ENCODE measurements around the gene MEIS2.

MEIS2 gene

DNA sequence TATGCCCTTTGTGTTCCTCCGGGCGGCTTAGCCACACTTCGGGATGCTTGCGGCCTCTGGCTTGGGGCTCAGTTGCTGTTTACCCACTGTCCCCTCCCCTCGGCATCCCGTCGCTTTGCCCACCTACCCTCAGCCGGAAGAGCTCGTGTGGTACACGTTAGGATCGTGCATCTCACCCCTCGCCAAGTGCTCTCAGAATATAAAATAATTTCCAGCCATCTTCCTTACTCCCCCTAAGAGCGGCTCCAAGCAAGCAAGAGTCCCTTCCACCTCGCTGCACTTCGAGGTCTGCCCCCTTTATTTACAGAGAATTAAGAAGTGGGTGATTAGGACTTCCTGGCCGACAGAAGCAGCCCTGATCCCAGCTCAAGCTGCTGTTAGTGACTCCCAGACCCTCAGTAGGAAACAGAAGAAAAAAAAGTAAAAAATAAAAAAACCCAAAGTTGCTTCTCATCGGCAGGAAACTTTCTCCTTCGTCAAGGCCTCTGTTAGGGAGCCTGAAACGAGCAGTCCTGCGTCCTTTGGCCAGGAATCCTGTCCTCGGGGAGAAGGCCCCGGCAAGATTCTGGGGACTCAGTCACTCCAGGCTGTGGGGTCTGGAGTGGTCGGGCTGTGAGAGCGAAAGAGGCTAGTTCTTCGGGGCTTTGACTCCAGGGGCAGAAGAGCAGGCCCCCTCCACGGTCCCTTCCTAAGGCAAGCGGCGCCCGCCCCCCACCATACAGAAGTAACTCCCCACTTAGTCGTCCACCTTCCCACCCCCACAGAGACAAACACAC is 3.0 kb downstream of the MEIS2 start:
- DNase-seq = no peak

DNA sequence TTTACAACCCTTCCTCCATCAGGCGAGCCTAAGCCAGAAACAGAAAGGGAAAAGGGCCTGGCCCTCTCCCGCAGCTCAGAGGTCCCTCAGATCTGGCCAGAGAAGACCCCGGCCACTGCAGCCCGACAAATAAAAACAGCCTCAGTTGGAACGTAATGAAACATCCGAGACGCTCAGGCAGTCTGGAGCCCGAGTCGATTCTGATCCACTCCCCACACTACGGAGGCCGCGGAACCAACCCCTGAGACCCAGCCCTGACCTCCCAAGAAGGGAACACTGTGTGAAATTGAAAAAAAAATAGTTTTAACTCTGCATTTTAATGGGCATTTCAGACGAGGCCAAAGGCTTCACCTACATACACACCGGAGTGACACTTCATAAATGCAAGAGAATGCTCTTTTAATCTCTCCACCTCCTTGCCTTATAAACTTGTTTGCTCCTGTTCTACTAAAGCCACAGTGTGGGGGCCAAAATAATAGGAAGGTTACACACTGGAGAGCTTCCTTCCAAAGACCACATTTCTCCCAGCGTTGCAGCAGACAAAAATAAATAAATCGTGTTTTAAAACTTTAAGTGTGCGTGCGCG is 3.7 kb downstream of the MEIS2 start:
- DNase-seq = no peak

DNA sequence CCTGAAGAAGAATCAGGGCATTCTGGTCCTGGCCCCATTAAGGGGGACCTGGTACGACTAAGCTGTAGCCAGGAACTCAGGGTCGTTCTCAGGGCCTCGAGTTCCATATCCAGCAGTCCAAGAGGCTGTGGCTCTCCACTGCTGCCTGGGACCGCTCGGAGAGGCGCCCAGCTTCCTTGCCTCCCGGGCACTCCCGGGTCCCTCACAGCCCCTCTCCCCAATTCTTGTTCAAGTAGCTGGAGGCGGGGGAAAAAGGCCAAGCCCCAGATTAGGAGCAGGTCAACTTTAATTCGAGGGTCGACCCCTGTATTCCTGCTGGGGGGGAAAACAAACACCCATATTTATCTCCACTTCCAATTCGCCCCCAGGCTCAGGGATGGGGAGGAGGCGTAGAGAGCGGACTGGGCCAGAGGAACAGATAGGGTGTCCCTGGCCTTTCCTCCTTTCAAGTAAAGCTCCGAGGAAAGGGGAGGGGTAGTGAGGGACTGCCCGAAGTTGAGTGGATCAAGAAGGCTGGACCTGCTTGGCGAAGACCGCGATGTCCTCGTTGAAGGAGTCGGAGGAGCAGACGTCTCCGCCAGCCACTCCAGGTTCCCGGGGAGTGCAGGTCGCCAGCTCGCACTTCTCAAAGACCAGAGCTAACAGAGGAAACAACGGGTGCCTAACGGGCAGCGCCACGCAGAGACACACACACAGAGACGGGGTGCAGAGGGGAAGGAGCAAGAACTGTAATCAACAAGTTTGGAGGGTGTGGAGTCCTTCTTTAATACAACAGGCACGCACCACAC is 4.4 kb downstream of the MEIS2 start:
- DNase-seq = no peak

DNA sequence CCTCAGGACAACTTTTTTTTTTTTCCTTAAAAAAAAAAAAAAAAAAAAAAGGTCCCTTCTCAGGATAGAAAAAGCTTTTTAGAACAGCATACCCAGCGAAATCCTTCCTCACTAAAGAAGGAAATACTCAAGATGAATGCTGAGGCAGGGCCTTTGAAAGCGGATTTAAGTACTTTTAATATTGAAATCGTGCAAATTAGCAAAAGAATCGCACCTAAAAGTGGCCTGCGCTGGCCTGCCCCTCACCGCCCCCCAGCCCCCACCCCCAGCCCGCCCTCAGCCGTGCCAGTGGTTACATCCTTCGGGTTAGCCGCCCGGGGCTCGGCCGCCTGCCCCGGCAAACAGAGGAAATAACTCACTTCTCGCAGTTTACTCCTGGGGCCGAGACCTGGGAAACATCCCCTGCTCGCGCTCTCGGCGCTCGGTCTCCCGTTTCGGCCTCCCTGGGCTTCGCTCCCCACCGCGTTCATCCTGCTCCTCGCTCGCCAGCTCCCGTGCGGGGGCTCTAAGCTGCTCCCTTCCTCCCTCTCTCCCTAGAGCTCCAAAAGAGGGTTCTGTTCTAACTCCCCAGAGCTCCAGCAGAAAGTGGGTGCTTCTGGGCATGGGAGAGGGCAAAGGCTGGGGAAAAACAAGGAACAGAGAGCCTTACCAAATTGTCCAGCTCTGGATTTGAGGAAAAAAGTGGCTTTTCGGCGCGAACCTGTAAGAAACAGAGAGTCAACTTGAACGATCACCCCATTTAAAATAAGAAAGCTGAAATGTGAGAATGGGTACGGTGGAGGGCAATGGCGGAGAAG is 5.2 kb downstream of the MEIS2 start:
- no peak for DNase-seq

DNA sequence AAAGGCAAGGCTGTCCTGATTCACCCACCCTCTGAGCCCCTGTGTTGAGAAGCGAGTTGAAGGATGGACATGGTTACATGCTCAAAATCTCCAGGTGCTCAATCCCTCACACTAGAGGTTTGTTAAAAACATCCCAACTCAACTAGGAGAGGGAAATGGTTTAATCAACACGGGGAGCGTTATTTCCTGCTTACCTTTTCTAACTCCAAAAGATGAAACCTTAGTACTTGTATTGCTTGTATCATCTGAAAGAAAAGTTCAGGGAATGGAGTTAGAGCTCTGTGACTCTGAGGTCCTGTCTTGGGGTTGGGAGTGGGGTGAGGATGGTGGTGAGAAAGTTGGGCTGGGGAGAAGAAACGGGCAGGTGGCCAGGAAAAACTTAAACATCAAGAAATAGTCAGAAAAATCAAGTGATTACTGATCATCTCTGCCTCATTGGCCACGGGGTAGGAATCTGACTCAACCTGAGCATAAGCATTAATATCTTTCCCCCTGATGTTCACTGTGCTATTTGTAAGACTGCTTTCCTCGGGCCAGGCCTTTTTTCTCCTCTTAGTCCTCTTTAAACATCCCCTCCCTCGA is 5.9 kb downstream of the MEIS2 start:
- DNase-seq = no peak

DNA sequence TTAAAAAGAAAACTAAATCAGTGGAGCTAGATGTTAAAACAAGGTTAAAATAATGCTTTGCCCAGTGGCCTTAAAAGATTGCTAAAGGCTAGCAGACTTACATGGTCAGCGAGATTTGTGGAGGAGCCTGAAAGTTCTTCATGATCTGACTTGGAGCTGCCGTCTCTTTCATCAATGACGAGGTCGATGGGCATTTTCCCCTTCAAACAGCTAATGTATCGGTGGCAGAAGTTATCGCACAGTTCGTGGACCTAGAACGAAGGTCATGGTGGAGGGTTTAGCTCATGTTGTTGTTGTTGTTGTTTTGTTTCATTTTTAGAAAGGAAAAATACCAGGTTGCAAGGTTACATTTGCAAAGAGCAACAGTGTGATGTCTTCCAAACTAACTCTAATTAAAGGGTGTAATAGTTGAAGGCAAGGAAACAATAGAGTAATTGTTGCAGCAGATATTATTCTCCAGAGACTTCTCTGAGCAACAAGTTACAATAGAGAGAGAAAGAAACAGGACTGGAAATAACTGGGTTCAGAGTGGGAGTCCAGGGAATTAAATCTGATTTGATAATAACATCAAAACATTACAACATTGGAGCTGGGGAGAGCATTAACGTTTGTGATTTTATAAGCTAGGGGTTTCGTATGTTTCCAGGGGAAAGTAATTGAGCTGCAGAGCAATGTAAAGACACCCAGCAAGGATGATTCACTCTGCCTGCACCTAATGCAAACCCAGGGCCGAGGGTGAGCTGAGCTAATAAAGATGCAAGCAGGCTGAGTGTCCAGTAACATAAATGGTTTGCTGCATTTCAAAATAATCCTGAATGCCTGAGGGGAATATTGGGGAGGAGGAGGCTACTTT is 6.6 kb downstream of the MEIS2 start:
- no peak for DNase-seq

DNA sequence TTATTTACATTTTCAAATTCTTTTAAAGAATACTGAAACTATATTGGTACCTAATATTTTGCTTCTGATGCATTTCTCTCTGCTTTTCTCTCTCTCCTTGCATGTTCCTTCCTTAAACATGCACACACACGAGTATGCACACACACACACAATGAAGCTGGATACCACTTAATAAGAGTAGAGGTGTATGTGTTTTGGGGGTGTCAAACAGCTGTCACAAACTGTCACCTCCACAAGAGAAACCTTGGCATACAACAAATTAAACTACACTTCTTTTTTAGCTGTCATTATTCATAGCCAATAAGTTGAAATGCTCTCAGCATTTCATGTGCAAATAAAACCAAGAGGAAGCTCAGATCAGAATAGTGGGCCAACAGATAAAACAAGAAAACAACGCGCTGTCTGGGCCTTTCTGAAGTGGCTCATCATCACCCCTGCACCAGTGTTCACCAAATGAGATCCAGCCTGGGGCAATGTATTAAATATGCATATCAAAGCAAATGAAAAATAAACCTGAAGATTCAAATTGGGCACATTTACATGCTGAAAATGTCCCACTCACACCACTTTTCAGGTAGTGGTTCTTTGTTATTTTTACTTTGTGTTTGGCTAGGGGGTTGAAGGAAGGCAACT is 9.7 kb downstream of the MEIS2 start:
- DNase-seq = no peak

DNA sequence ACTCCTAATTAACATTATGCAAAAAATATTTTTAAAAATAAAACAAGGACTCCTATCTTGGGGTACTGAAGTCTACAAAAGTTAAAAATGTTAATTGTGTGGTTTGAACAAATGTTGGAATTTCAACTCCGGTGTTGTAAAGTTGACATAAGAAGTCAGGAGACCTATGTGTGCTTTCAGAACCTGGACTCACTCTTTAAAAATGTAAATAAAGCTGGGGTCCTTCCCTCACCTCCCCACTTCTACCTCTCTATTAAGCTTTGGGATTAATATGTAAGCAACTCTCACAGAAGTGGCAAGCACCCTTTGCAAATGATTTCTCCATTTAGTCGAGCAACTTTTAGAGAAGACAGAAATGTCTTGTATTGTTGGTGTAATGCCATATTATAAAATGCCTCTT is 11.9 kb downstream of the MEIS2 start:
- DNase-seq = no peak

DNA sequence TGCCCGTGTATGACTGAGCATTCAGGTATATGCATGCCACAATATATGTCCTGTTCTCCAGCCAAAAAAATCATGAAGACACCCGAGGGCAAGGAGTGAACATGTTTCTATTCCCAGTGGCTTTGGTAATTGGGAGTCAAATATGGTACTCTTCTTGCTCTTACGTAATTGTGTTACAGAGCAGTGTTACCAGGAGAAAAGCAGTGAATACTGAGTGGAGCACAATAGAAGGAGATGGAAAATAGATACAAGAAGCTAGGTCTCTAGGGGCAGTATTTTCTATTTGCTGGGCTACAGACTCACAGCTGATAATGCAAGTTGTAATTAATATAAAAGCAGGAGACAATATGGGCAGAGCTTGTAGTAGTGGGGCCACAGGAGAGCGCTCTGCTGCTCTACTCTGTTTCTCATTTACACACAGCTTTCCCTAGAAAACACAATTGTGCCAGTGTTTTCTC is 13.2 kb downstream of the MEIS2 start:
- DNase-seq = no peak

DNA sequence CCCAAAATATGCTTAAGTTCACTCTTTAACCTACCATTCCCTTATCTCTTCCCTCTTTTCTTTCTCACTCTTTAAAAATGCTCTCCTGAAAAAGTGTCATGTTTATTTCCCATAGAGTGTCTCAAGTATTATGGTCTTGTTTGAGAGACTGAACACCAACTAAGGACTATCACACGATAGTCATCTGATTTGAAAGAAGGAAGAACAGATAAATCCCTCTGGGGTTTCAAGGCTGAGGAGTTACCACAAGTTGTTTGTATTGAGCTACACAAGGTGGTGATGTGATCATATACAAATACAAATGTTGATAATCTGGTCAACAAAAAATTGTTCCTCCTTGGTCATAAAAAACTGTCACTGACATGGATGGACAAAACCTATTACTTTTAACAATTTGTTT is 13.8 kb downstream of the MEIS2 start:
- no peak for DNase-seq

DNA sequence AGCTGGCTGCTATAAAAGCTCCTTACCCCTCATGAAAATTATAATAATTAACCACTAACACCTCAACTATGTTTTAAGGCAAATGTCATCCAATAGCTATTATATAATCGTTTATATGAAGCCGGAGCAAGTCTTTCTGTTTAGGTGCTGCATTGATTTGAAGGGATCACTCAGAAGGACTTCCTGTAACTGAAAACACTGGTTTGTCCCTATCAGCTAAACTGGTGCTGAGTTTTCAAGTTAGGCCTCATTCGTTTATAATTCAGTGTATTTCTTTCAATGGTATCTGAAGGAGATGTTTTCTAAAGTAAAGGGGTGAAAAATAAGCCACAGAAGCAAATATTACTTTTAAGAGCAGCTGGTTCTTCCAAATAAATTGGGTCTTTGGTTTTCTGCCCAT is 14.2 kb downstream of the MEIS2 start:
- no peak for DNase-seq

DNA sequence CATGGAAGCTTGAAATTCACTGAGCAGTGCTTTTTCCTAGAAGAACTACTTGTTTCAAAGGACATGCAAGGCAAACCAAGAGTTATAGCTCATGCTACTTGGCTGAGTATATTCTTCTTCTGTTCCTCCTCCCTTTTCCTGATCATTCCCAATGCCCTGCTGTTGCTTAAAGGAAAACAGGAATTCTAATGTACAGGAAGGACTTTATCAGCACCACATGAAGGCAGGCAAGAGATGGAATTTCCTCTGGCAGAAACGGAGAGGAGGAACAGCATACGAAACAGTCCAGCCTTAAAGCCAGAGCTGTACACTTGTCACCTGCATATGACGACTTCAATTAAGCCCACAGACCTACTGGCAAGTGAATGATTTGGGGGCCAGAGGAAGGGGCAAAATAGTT is 15.7 kb downstream of the MEIS2 start:
- no peak for DNase-seq

DNA sequence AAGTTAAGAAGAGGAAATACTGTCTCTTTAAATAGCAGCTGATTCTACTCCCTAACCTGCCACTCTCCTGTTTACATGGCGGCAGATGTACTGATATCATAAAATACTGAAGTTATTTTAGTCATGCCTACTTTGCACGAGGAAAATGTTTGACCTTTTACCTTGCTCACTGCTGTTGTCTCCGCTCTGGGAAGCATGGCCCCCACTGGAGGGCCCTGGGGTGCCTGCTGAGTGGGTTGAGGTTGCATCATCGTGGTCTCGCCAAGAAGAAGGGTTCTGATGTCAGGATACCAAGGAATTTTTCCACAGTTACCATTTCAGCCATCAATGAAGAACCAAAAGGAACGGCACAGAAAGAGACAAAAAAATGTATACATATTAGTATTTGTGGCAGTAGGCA is 16.7 kb downstream of the MEIS2 start:
- no peak for DNase-seq

DNA sequence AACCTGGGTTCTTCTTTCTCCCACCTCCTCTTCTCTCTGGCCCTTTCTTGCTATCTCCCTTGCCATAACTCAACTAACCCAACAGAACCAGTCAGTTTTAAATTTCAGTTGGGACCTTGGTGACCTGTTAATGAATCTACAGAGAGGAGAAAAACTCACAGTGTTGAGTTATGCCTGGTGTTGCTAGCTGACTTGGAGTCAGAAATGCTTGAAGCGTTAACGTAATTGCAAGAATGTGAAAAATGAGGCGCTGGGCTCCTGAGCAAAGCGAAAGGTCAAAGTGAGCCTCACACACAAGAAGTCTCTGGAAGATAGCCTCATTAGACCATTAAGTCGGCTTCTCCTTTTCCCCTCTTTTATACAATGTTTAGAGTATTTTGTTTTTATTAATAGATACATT is 18.4 kb downstream of the MEIS2 start:
- DNase-seq = no peak

DNA sequence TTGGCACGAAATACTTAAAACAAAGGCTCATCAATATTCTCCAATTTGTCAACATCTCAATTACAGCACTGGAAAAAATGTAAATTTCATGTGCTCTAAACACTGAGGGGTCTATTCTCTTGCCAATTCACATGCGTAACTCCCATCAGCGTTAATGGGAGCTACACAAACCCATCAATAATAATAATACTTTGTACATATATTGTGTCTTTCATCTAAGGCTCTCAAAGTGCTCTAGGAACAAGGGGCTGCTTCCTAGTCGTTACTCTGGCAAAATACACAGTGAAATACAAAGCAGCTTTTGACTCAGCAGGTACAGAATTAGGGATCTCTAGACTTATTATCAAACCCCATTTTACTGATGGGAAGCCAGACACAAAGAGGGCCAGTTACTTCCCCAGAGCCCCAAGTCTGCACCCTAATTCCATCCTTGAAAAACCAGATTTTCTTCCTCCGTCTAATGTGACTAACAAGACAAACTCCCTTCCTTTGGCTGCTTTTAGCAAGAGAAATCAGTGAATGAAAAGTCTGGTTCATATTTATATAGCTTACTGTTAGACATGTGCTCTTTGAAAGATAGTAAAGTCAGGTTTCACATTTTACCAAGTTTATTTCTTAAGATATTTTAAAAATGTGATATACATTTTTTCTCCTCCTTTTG is 20.0 kb downstream of the MEIS2 start:
- DNase-seq = no peak

DNA sequence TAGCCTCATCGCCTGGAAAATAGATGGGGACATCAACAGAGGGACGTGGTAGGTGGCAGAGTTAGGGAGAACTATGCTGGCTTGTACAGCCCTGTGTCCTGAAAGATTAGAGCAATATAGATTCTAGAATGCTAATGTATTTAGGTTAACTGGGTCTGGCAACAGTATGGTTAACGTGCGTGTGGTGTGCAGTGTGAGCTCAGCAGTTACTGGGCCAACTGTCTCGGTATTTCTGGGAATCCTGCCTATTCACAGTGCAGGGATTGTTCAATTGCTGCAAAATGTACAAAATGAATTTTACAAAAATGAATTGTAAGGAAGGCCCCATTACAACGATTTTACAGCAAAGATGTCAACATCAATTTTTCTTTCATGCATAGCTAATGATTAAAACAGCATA is 20.6 kb downstream of the MEIS2 start:
- DNase-seq = no peak

DNA sequence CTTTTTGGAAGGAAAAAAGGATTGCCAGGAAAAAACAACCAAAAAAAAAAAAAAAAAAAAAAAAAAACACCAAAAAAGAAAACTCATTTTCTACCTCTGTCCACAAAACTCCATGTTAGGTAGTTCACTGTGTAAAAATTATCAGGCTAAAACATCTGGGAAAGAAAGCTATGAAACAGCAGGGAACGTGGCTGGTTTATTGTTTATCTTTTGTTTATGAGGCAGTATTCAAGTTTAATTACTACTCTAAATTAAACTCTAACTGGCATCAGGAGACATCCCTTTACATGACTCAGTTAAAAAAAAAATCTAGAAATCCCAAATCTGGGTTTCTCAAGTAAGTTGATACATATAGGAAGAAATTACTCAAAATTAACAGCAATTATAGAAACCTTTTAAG is 21.8 kb downstream of the MEIS2 start:
- DNase-seq = no peak

DNA sequence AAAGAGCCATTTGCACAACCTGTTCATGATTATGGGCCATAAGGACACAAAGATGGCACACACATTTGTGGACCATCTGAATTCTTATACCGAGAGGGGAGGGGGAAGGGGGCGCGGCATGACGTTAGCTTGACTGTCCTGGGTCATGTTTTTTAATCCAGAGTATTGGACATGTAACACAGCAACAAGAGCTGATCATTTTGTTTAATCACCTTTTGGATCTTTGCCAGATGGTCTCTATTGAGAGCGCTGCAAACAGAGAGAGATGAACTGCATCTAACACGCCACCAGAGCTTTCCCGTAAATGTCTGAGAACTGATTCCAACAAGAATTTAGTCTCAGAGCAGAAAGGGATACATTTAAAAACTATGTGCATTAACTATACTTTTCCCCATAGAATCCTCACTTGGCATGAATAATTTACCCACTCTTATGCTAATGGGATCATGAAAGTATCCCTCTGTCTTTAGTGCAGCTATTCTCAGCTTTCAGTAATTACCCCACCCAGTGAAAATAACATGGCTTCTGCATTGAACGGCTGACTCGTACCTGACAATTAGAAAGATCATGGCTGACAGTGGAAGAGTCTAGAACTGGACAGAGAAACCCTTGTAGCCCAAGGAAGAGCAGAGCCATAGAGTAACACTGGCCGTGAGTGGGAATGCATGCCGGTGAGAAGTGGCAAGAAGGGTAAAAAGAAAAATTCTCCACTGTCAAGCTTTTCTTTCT is 22.6 kb downstream of the MEIS2 start:
- DNase-seq = no peak

DNA sequence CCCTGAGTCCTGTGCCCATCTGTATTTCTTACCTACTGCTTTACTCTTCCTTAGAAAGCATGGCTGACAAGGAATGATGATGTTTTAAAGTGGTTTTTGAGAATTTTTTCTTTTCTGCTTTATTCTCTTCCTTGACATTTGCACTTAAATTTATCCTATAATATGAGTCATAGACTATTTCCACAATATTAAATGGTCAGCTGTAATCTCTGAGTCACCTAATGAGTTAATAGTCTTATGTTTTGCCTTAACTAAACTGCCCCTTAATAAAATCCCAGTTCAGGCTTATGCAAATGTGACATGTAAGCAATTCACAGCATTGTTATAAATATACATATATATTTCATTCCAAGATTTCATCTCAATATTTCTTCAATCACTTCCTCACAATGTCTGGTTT is 23.8 kb downstream of the MEIS2 start:
- no peak for DNase-seq

DNA sequence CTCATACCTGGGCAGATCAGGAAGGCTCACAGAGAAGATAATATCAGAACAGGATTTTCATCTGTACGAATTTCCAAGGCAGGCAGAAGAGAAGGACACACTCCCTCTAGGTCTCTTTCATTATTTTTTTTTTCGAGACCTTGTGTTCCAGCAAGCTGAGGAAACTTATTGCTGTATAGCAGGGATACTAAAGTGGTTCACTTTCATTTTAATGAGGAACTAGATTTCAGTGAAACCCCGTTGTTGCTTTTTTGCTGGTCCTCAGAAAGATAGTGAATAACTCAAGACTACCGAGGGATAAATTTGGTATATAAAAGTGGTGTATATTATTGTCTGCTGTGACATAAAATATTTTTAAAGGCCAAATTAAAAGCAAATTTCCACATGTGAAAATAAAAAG is 24.6 kb downstream of the MEIS2 start:
- DNase-seq = no peak

Data from activated CD4-positive, alpha-beta T cell treated with anti-CD3 and anti-CD28 coated beads, Interleukin-2, amount 50 U/mL, for 48 hours (primary cell).